ENCODE data around the gene ZSCAN10. TPM values are rescaled to one million over a fixed set of nuclear protein-coding genes. Genes with fewer than 3 reads are reported as not detected.

Gene ZSCAN10
- total and polyA plus RNA-seq, 2 experiments from 2014 or later, result 217 to 519 TPM

- TF ChIP-seq, protein P1, sequence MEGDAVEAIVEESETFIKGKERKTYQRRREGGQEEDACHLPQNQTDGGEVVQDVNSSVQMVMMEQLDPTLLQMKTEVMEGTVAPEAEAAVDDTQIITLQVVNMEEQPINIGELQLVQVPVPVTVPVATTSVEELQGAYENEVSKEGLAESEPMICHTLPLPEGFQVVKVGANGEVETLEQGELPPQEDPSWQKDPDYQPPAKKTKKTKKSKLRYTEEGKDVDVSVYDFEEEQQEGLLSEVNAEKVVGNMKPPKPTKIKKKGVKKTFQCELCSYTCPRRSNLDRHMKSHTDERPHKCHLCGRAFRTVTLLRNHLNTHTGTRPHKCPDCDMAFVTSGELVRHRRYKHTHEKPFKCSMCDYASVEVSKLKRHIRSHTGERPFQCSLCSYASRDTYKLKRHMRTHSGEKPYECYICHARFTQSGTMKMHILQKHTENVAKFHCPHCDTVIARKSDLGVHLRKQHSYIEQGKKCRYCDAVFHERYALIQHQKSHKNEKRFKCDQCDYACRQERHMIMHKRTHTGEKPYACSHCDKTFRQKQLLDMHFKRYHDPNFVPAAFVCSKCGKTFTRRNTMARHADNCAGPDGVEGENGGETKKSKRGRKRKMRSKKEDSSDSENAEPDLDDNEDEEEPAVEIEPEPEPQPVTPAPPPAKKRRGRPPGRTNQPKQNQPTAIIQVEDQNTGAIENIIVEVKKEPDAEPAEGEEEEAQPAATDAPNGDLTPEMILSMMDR (conservative IDR thresholded peaks at IDR 0.05; ENCODE audit: low read depth in 2 of 2), result no peak
- TF ChIP-seq STAT1 (IDR thresholded peaks at IDR 0.05; ENCODE audit: unreplicated experiment) (no peak), EZH2phosphoT487 (IDR thresholded peaks at IDR 0.05; ENCODE audit: unreplicated experiment) (no peak)
Observed at GRCh38 chr16:3038896-3039295, 60.2 kb downstream of the ZSCAN10 start (continued).

Small RNA genes within 50 kb of the gene (small RNA-seq; reads per million reads assigned to genes)
- 0.25 reads per million, percentile 4 among the genes with 10 or more reads in this experiment for gene RNU1-22P (ENCODE audit: low replicate concordance)

Other genes starting within 250 kb of the ZSCAN10 start
- 2.0 and 4.6 TPM in 2 replicates for gene PRSS22, start 241.1 kb downstream of the ZSCAN10 start, total RNA-seq (2014; rRNA removed; shearing (Covaris generic))
- 1.3 and 2.1 TPM in 2 replicates for gene PRSS22, start 241.1 kb downstream of the ZSCAN10 start, polyA plus RNA-seq (2016; fragmentation: Nextera tagmentation; extraction: Ambion mirVana)
- 45.0 and 48.7 TPM in 2 replicates for gene FLYWCH2, start 216.1 kb downstream of the ZSCAN10 start, total RNA-seq (2014; rRNA removed; shearing (Covaris generic))
- gene FLYWCH2, start 216.1 kb downstream of the ZSCAN10 start, polyA plus RNA-seq (2016; fragmentation: Nextera tagmentation; extraction: Ambion mirVana), result 30.9 and 38.6 TPM in 2 replicates
- gene FLYWCH1, start 187.4 kb downstream of the ZSCAN10 start, total RNA-seq (2014; rRNA removed; shearing (Covaris generic)), result 22.9 and 29.3 TPM in 2 replicates
- 6.0 and 7.5 TPM in 2 replicates for gene FLYWCH1, start 187.4 kb downstream of the ZSCAN10 start, polyA plus RNA-seq (2016; fragmentation: Nextera tagmentation; extraction: Ambion mirVana)
- gene KREMEN2, start 135.0 kb downstream of the ZSCAN10 start, total RNA-seq (2014; rRNA removed; shearing (Covaris generic)), result 16.1 and 17.6 TPM in 2 replicates
- 4.7 and 4.9 TPM in 2 replicates for gene KREMEN2, start 135.0 kb downstream of the ZSCAN10 start, polyA plus RNA-seq (2016; fragmentation: Nextera tagmentation; extraction: Ambion mirVana)
- gene PAQR4, start 129.9 kb downstream of the ZSCAN10 start, total RNA-seq (2014; rRNA removed; shearing (Covaris generic)), result 17.7 and 29.3 TPM in 2 replicates
- gene PAQR4, start 129.9 kb downstream of the ZSCAN10 start, polyA plus RNA-seq (2016; fragmentation: Nextera tagmentation; extraction: Ambion mirVana), result 7.0 and 8.8 TPM in 2 replicates
- gene PKMYT1, start 118.8 kb downstream of the ZSCAN10 start, total RNA-seq (2014; rRNA removed; shearing (Covaris generic)), result 82.1 and 100 TPM in 2 replicates
- 90.9 and 104 TPM in 2 replicates for gene PKMYT1, start 118.8 kb downstream of the ZSCAN10 start, polyA plus RNA-seq (2016; fragmentation: Nextera tagmentation; extraction: Ambion mirVana)
- gene CLDN9, start 86.4 kb downstream of the ZSCAN10 start, total RNA-seq (2014; rRNA removed; shearing (Covaris generic)), result 1.0 and 3.0 TPM in 2 replicates
- 1.3 and 1.8 TPM in 2 replicates for gene CLDN9, start 86.4 kb downstream of the ZSCAN10 start, polyA plus RNA-seq (2016; fragmentation: Nextera tagmentation; extraction: Ambion mirVana)
- gene CLDN6, start 81.1 kb downstream of the ZSCAN10 start, total RNA-seq (2014; rRNA removed; shearing (Covaris generic)), result 961 and 1,028 TPM in 2 replicates
- gene CLDN6, start 81.1 kb downstream of the ZSCAN10 start, polyA plus RNA-seq (2016; fragmentation: Nextera tagmentation; extraction: Ambion mirVana), result 537 and 551 TPM in 2 replicates
- 78.0 and 100.0 TPM in 2 replicates for gene TNFRSF12A, start 78.9 kb downstream of the ZSCAN10 start, total RNA-seq (2014; rRNA removed; shearing (Covaris generic))
- gene TNFRSF12A, start 78.9 kb downstream of the ZSCAN10 start, polyA plus RNA-seq (2016; fragmentation: Nextera tagmentation; extraction: Ambion mirVana), result 152 and 155 TPM in 2 replicates
- 17.5 and 30.2 TPM in 2 replicates for gene HCFC1R1, start 75.4 kb downstream of the ZSCAN10 start, total RNA-seq (2014; rRNA removed; shearing (Covaris generic))
- 192 and 211 TPM in 2 replicates for gene HCFC1R1, start 75.4 kb downstream of the ZSCAN10 start, polyA plus RNA-seq (2016; fragmentation: Nextera tagmentation; extraction: Ambion mirVana)
- 71.4 and 86.6 TPM in 2 replicates for gene THOC6, start 75.3 kb downstream of the ZSCAN10 start, total RNA-seq (2014; rRNA removed; shearing (Covaris generic))
- gene THOC6, start 75.3 kb downstream of the ZSCAN10 start, polyA plus RNA-seq (2016; fragmentation: Nextera tagmentation; extraction: Ambion mirVana), result 90.6 and 96.1 TPM in 2 replicates
- gene BICDL2, start 62.4 kb downstream of the ZSCAN10 start, total RNA-seq (2014; rRNA removed; shearing (Covaris generic)), result 17.5 and 18.4 TPM in 2 replicates
- 12.7 and 13.4 TPM in 2 replicates for gene BICDL2, start 62.4 kb downstream of the ZSCAN10 start, polyA plus RNA-seq (2016; fragmentation: Nextera tagmentation; extraction: Ambion mirVana)
- 15.9 and 18.8 TPM in 2 replicates for gene MMP25, start 52.7 kb downstream of the ZSCAN10 start, total RNA-seq (2014; rRNA removed; shearing (Covaris generic))
- 6.1 and 7.7 TPM in 2 replicates for gene MMP25, start 52.7 kb downstream of the ZSCAN10 start, polyA plus RNA-seq (2016; fragmentation: Nextera tagmentation; extraction: Ambion mirVana)
- 2.3 TPM in 1 of 2 replicates, not detected in the other for gene IL32, start 33.7 kb downstream of the ZSCAN10 start, total RNA-seq (2014; rRNA removed; shearing (Covaris generic))
- gene IL32, start 33.7 kb downstream of the ZSCAN10 start, polyA plus RNA-seq (2016; fragmentation: Nextera tagmentation; extraction: Ambion mirVana), result 6.1 and 7.7 TPM in 2 replicates
- gene ZNF205, start 13.3 kb upstream of the ZSCAN10 start, total RNA-seq (2014; rRNA removed; shearing (Covaris generic)), result 29.1 and 29.9 TPM in 2 replicates
- gene ZNF205, start 13.3 kb upstream of the ZSCAN10 start, polyA plus RNA-seq (2016; fragmentation: Nextera tagmentation; extraction: Ambion mirVana), result 15.7 and 16.6 TPM in 2 replicates
- 10.4 and 10.6 TPM in 2 replicates for gene ZNF213, start 35.7 kb upstream of the ZSCAN10 start, total RNA-seq (2014; rRNA removed; shearing (Covaris generic))
- 2.9 and 3.5 TPM in 2 replicates for gene ZNF213, start 35.7 kb upstream of the ZSCAN10 start, polyA plus RNA-seq (2016; fragmentation: Nextera tagmentation; extraction: Ambion mirVana)
- 0.38 TPM in 1 of 2 replicates, not detected in the other for gene OR1F1, start 88.9 kb upstream of the ZSCAN10 start, total RNA-seq (2014; rRNA removed; shearing (Covaris generic))
- not detected in 2 replicates for gene OR1F1, start 88.9 kb upstream of the ZSCAN10 start, polyA plus RNA-seq (2016; fragmentation: Nextera tagmentation; extraction: Ambion mirVana)
- 9.7 and 12.5 TPM in 2 replicates for gene ZNF200, start 135.9 kb upstream of the ZSCAN10 start, total RNA-seq (2014; rRNA removed; shearing (Covaris generic))
- 8.0 and 9.2 TPM in 2 replicates for gene ZNF200, start 135.9 kb upstream of the ZSCAN10 start, polyA plus RNA-seq (2016; fragmentation: Nextera tagmentation; extraction: Ambion mirVana)
- gene MEFV, start 157.3 kb upstream of the ZSCAN10 start, total RNA-seq (2014; rRNA removed; shearing (Covaris generic)), result 0.07 and 0.19 TPM in 2 replicates
- not detected in 2 replicates for gene MEFV, start 157.3 kb upstream of the ZSCAN10 start, polyA plus RNA-seq (2016; fragmentation: Nextera tagmentation; extraction: Ambion mirVana)
- 53.6 and 66.9 TPM in 2 replicates for gene ZNF263, start 184.2 kb upstream of the ZSCAN10 start, total RNA-seq (2014; rRNA removed; shearing (Covaris generic))
- 9.2 and 9.7 TPM in 2 replicates for gene ZNF263, start 184.2 kb upstream of the ZSCAN10 start, polyA plus RNA-seq (2016; fragmentation: Nextera tagmentation; extraction: Ambion mirVana)
- gene TIGD7, start 206.1 kb upstream of the ZSCAN10 start, total RNA-seq (2014; rRNA removed; shearing (Covaris generic)), result 8.0 and 8.5 TPM in 2 replicates
- 3.9 and 4.1 TPM in 2 replicates for gene TIGD7, start 206.1 kb upstream of the ZSCAN10 start, polyA plus RNA-seq (2016; fragmentation: Nextera tagmentation; extraction: Ambion mirVana)
- 31.3 and 36.9 TPM in 2 replicates for gene ZNF75A, start 206.2 kb upstream of the ZSCAN10 start, total RNA-seq (2014; rRNA removed; shearing (Covaris generic))
- gene ZNF75A, start 206.2 kb upstream of the ZSCAN10 start, polyA plus RNA-seq (2016; fragmentation: Nextera tagmentation; extraction: Ambion mirVana), result 24.3 and 29.6 TPM in 2 replicates

Measured in GM23338 (cell line).